ENCODE results near the gene DCX. TPM values are rescaled to one million over a fixed set of nuclear protein-coding genes. Genes with fewer than 3 reads are reported as not detected.

The DCX gene
- total RNA-seq, 1 experiment from 2014 or later: not detected

GRCh38 chrX:111372086-111372485 lies 39.9 kb downstream of the DCX start:
- Histone ChIP-seq H4K20me1 (ENCODE audit: insufficient read depth) (no peaks in the 10 kb centered on the region), H3K79me2 (ENCODE audit: insufficient read depth, low read length) (no peaks in the 10 kb centered on the region), H3K9ac (ENCODE audit: low read length) (no peak overlapping the region), H3K4me2 (ENCODE audit: low read length) (no peak overlapping the region), H3K27me3 (ENCODE audit: insufficient read depth, low read length) (0 out of 2 replicates have a peak, but pooled peaks cover 3% of the 10 kb centered on the region), H3K9me2 (ENCODE audit: insufficient read depth) (no peaks in the 10 kb centered on the region), H3K36me3 (ENCODE audit: control insufficient read depth in 1 of 2, insufficient read depth in 2 of 2, low read length in 2 of 2) (no peaks in the 10 kb centered on the region), H2AFZ (ENCODE audit: low read depth, low read length, poor library complexity, severe bottlenecking) (no peak overlapping the region), H3K4me1 (ENCODE audit: control insufficient read depth in 1 of 2, insufficient read depth in 2 of 2, low read length in 2 of 2) (no peaks in the 10 kb centered on the region), H3K4me3 (replicated peaks in 1 of 2; ENCODE audit: low read depth in 1 of 2, low read length in 2 of 2) (no peak overlapping the region), H3K9me3 (ENCODE audit: control insufficient read depth in 1 of 2, insufficient read depth in 1 of 2, low read depth in 1 of 2, low read length in 2 of 2) (no peaks in the 10 kb centered on the region), H3K27ac (ENCODE audit: low read depth, low read length) (no peak overlapping the region)
- no TSS peak for BruUV-seq (replicated peaks)
- RAD21 ChIA-PET (ENCODE audit: low non-redundant PET in 1 of 2, low total read pairs in 2 of 2, uncharacterized antibody in 2 of 2, unreplicated experiment in 2 of 2): no interaction called here
- DNase-seq (ENCODE audit: low read depth, low spot score) (no peak), ATAC-seq (no peak)
- POLR2A ChIA-PET: no interaction called here
- CTCF ChIA-PET: no interaction called here
- TF ChIP-seq EGR1 (IDR thresholded peaks at IDR 0.05; ENCODE audit: low read depth): no peak
- no peak for TF ChIP-seq POLR2A (IDR thresholded peaks at IDR 0.05; ENCODE audit: borderline replicate concordance, extremely low read depth, insufficient read depth, insufficient read length)
- TF ChIP-seq ZNF274 (IDR thresholded peaks at IDR 0.05; ENCODE audit: low read depth, low read length): no peak
- no peak for TF ChIP-seq ZFX (IDR thresholded peaks at IDR 0.05)
- no peak for TF ChIP-seq RAD21 (IDR thresholded peaks at IDR 0.05; ENCODE audit: low read depth)
- TF ChIP-seq FOSL1 (IDR thresholded peaks at IDR 0.05; ENCODE audit: low read depth): no peak
- TF ChIP-seq SRF (IDR thresholded peaks at IDR 0.05; ENCODE audit: low read depth): no peak
- no peak for TF ChIP-seq JUND (IDR thresholded peaks at IDR 0.05)
- no peak for TF ChIP-seq ATF3 (IDR thresholded peaks at IDR 0.05)
- no peak for TF ChIP-seq SIN3A (IDR thresholded peaks at IDR 0.05; ENCODE audit: low read depth)
- no peak for TF ChIP-seq EZH2phosphoT487 (IDR thresholded peaks at IDR 0.05; ENCODE audit: borderline replicate concordance)
- no peak for TF ChIP-seq ZBTB33 (IDR thresholded peaks at IDR 0.05; ENCODE audit: extremely low read depth, insufficient replicate concordance, low read length)
- TF ChIP-seq YY1 (IDR thresholded peaks at IDR 0.05; ENCODE audit: extremely low read depth, insufficient replicate concordance, low read depth, low read length): no peak
- no peak for TF ChIP-seq SP1 (IDR thresholded peaks at IDR 0.05; ENCODE audit: low read depth)
- no peak for TF ChIP-seq CTCF (IDR thresholded peaks at IDR 0.05 in 2 of 3, conservative IDR thresholded peaks at IDR 0.05 in 1 of 3; ENCODE audit: borderline replicate concordance in 1 of 3, insufficient read depth in 1 of 3, low read depth in 2 of 3, low read length in 2 of 3)
- no peak for TF ChIP-seq EZH2 (IDR thresholded peaks at IDR 0.05)
- no peak for TF ChIP-seq MAX (IDR thresholded peaks at IDR 0.05)
- TF ChIP-seq CBX3 (IDR thresholded peaks at IDR 0.05; ENCODE audit: low read depth): no peak
- intact Hi-C loops (cut with micrococcal nuclease): no loop called here

Measured in HCT116 (cell line).